Choroid plexus epithelial cell (primary cell): ENCODE results near the gene AOPEP.

ENCODE experiments used
- DNase-seq: peaks from one replicate; pipeline ENCODE4 v3.0.0-alpha.2; 2010; ENCODE audit warnings: low read depth
- H3K4me3 ChIP-seq: 2 replicates; pipeline ENCODE4 v1.5.1; 2011; ENCODE audit warnings: low read depth, mild to moderate bottlenecking, control low read depth, low read length, moderate library complexity
- TF ChIP-seq, protein P1 (sequence below): conservative IDR thresholded peaks from 2 replicates; pipeline ENCODE4 v1.5.1; 2011; ENCODE audit warnings: low read depth, mild to moderate bottlenecking, control low read depth, inconsistent platforms, low read length, moderate library complexity

Gene AOPEP

DNA sequence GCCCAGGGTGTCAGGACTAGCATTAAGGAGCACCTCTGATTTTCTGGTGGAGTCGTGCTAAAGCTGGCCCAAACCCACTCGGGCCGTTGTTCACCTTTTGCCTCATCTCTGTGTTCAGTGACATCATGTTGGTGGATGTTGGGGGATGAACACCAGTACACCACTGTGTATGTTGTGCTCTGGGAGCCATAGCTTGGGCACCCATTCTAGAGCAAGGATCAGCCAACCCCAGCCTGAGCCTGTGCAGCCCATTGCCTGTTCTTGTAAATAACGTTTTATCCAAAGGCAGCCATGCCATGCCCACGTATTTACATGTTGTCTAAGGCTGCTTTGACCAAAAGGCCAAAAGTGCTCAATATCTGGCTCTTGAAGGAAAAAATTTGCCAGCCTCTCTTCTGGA lies 345.4 kb downstream of the AOPEP start:
- no peak for DNase-seq
- TF ChIP-seq, protein P1, sequence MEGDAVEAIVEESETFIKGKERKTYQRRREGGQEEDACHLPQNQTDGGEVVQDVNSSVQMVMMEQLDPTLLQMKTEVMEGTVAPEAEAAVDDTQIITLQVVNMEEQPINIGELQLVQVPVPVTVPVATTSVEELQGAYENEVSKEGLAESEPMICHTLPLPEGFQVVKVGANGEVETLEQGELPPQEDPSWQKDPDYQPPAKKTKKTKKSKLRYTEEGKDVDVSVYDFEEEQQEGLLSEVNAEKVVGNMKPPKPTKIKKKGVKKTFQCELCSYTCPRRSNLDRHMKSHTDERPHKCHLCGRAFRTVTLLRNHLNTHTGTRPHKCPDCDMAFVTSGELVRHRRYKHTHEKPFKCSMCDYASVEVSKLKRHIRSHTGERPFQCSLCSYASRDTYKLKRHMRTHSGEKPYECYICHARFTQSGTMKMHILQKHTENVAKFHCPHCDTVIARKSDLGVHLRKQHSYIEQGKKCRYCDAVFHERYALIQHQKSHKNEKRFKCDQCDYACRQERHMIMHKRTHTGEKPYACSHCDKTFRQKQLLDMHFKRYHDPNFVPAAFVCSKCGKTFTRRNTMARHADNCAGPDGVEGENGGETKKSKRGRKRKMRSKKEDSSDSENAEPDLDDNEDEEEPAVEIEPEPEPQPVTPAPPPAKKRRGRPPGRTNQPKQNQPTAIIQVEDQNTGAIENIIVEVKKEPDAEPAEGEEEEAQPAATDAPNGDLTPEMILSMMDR: no peak
- H3K4me3 ChIP-seq: no peak overlapping the region

GRCh38 chr9:95073042-95073607 lies 346.6 kb downstream of the AOPEP start:
- TF ChIP-seq, protein P1: peak; percentile 67
- no peak overlapping the region for H3K4me3 ChIP-seq
- DNase-seq: peak; percentile 52

DNA sequence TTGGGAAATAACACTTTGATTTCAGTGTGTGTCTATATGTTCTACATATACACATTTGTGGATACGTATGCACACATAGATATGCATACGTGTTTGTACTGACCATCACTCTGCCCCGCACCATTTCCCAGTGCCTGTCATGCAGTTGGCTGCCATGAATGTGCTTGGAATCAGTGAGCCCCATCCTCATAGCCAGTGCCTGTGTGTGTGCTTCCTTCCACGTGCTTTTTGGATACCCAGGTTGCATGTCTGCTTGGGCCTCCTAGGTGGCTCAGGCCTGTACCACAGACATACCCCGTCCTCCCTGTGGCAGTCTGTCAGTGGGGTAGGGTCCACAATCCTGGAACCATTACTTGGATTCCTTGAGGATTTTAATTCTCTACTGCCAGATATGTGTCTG lies 347.4 kb downstream of the AOPEP start:
- no peak for DNase-seq
- no peak overlapping the region for H3K4me3 ChIP-seq
- TF ChIP-seq, protein P1: no peak

DNA sequence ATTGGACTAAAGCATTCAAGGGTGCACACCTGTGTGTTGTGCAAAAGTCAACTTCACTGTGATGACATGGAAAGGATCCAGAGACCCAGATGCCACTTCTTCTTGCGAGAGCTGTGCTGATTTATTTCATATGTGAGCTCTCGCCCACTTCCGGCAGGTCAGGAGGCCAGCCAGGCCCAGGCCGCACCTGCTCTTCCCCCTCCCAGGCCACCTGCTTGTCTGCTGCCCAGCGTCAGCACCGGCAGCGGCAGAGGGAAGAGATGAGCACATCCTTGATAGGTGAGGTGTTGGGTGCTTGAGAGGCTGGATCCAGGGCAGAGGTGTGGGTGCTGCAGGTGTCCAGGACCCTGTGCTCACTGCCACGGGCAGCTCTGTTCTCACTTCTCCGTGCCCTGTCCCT lies 348.1 kb downstream of the AOPEP start:
- TF ChIP-seq, protein P1: no peak
- no peak overlapping the region for H3K4me3 ChIP-seq
- no peak for DNase-seq

DNA sequence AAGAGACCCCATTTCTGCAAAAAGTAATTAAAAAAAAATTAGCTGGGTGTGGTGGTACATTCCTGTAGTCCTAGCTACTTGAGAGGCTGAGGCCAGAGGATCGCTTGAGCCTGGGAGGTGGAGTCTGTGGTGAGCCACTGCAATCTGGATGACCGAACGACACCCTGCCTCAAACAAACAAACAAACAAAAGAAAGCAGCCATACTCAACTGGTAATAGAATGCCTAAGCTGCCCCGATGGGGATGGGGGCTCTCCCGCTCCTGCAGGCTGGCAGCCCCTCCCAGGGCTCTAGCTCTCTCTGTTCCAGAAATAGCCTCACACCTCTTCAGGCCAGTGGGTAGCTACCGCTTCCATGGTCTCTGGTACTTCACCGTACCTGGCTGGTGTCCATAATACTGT lies 349.2 kb downstream of the AOPEP start:
- TF ChIP-seq, protein P1: no peak
- H3K4me3 ChIP-seq: no peak overlapping the region
- no peak for DNase-seq

DNA sequence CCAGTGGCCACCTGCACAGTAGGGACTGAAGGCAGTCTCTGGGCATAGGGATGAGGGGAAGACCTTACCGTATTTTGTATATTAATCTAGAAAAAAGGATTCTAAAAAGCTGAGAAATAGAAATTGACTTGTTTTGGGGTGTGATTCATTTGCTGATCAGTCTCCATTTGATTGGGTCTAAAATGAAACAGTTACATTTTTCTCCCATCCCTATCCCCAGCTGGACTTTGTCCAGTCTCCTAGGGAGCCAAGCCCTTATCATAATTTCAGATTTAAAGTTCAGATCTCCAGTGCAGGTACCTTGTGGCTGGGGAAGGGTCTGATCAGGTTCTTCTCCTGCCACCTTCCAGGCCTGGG lies 350.2 kb downstream of the AOPEP start:
- DNase-seq: no peak
- no peak overlapping the region for H3K4me3 ChIP-seq
- TF ChIP-seq, protein P1: no peak

DNA sequence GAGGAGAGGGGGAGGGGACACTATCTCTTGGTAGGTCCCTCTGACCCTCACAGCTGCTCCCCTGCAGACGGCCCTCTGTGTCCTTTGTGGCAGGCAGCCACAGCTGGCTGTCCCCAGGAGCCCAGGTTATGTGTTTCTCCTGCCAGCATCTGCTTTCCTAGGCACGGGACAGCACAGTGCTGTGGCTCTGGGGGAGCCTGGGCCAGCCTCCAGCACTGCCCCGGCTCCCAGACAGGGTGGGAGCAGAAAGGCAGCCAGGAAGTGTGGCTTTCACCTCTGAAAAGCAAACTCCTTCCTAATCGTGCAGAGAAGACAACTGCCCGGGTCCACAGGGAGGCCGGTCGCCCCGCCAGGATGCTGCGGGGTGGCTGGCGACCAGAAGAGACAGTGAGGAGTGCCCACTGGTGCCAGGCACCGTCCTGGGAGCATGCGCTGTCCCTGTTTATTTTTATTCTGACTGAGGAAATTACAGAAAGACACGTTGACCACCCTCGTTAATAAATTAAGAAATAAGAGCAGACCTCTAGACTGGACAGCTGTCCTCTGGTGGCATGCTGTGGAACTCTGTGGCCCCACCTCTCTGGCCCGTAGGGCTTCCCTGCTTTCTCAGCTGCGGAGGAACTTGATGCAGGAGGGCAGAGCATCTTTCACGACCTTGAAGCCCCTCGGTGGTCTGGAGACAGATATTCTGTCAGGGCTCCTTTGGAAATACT lies 350.7 kb downstream of the AOPEP start:
- DNase-seq: no peak
- no peak overlapping the region for H3K4me3 ChIP-seq
- TF ChIP-seq, protein P1: peak; percentile 10
